K562 (cell line): ENCODE data around the gene TAF15. TPM values are rescaled to one million over a fixed set of nuclear protein-coding genes. Genes with fewer than 3 reads are reported as not detected.

Source experiments
- DNMT1 ChIP-seq: fragments of 450-650 bp; IDR thresholded peaks from 2 replicates; pipeline ENCODE4 v1.6.1; 2016; ENCODE audit warnings: antibody characterized with exemption, mild to moderate bottlenecking
- KLF10 ChIP-seq: fragments of 250-450 bp; sonication (Bioruptor Pico); IDR thresholded peaks from 2 replicates; pipeline ENCODE4 v1.6.1; 2021; ENCODE audit warnings: matching md5 sums
- NR4A1 ChIP-seq, 2 experiments: fragments of 250-450 bp in 1 of 2; fragments of 450-650 bp in 1 of 2; sonication (Bioruptor Pico) in 1 of 2; IDR thresholded peaks; 2 replicates each; pipeline versions ENCODE4 v1.4.0 to v1.6.1; 2016 to 2020; ENCODE audit warnings: mild to moderate bottlenecking in 2 of 2, missing compliant biosample characterization in 1 of 2, missing genetic modification characterization in 1 of 2, moderate library complexity in 1 of 2
- PTRF ChIP-seq: fragments of 450-650 bp; IDR thresholded peaks from 2 replicates; pipeline ENCODE4 v1.6.1; 2016; ENCODE audit warnings: mild to moderate bottlenecking, missing genetic modification characterization, missing compliant biosample characterization
- RAD21 ChIP-seq, 2 experiments: fragments of 250-450 bp in 1 of 2; fragments of 450-650 bp in 1 of 2; sonication (Bioruptor Pico) in 1 of 2; formaldehyde crosslinking in 1 of 2; IDR thresholded peaks in 1 of 2; conservative IDR thresholded peaks in 1 of 2; 2 replicates each; pipeline versions ENCODE4 v1.4.0 to v1.8.0; 2020 to 2022; ENCODE audit warnings: mild to moderate bottlenecking in 2 of 2, moderate library complexity in 1 of 2
- SMAD2 ChIP-seq: fragments of 150-350 bp; IDR thresholded peaks from 2 replicates; pipeline ENCODE4 v1.6.1; 2014; ENCODE audit warnings: low read depth, mild to moderate bottlenecking, low read length
- SMARCA5 ChIP-seq: fragments of 450-650 bp; IDR thresholded peaks from 2 replicates; pipeline ENCODE4 v1.6.1; 2016
- TAF7 ChIP-seq: fragments of 450-650 bp; IDR thresholded peaks from 2 replicates; pipeline ENCODE4 v1.6.1; 2016; ENCODE audit warnings: missing genetic modification characterization, missing compliant biosample characterization
- ZBTB12 ChIP-seq: fragments of 250-450 bp; sonication (Bioruptor Pico); IDR thresholded peaks from 2 replicates; pipeline ENCODE4 v1.4.0; 2020
- ZNF444 ChIP-seq: fragments of 250-450 bp; sonication (Bioruptor Pico); IDR thresholded peaks from 2 replicates; pipeline ENCODE4 v1.4.0; 2020; ENCODE audit warnings: mild to moderate bottlenecking, moderate library complexity
- ZNF589 ChIP-seq: fragments of 200-800 bp; sonication (Bioruptor generic); IDR thresholded peaks from 2 replicates; pipeline ENCODE4 v1.6.1; 2016; ENCODE audit warnings: low read depth, missing genetic modification characterization, missing compliant biosample characterization
- ZZZ3 ChIP-seq: fragments of 450-650 bp; IDR thresholded peaks from 2 replicates; pipeline ENCODE4 v1.6.1; 2016; ENCODE audit warnings: antibody characterized with exemption, mild to moderate bottlenecking, moderate library complexity
- polyA plus RNA-seq, 8 experiments: library from polyadenylated mRNA; depleted of rRNA in 4 of 8; stranded (reverse) in 5 of 8; unstranded in 3 of 8; fragments of >200 nt; fragmentation: Nextera tagmentation in 2 of 8; fragmentation: Illumina TruSeq in 1 of 8; extraction: Ambion mirVana in 2 of 8; extraction: Trizol in 1 of 8; gene quantifications; 2 replicates each; pipeline versions ENCODE4 v1.2.1 to v1.2.3, GENCODE V29; 2011 to 2014; ENCODE audit warnings: inconsistent platforms in 1 of 8, missing spikeins in 1 of 8
- total RNA-seq, 7 experiments: library from RNA; depleted of rRNA in 6 of 7; stranded (reverse); fragments of >200 nt in 6 of 7; fragmentation: Illumina TruSeq in 2 of 7; extraction: Trizol in 2 of 7; gene quantifications; 2 replicates each; pipeline versions ENCODE4 v1.2.1 to v1.2.3, GENCODE V29; 2011 to 2021; ENCODE audit warnings: low replicate concordance in 1 of 7
- TF ChIP-seq, protein P1 (sequence below): sonication (generic); formaldehyde crosslinking; IDR thresholded peaks from 2 replicates; pipeline ENCODE4 v1.5.0; 2020; ENCODE audit warnings: missing genetic modification reagents
- TF ChIP-seq, protein P2 (sequence below): fragments of 450-650 bp; IDR thresholded peaks from 2 replicates; pipeline ENCODE4 v1.6.1; 2014; ENCODE audit warnings: low read depth, mild to moderate bottlenecking, moderate library complexity, borderline replicate concordance
- TF ChIP-seq, protein P3 (sequence below), 3 experiments: IDR thresholded peaks in 2 of 3; conservative IDR thresholded peaks in 1 of 3; 2 replicates each; pipeline ENCODE4 v1.5.1; 2011 to 2012; ENCODE audit warnings: low read length in 3 of 3, mild to moderate bottlenecking in 3 of 3, control low read depth in 2 of 3, improper control_type of control experiment in 1 of 3, inconsistent platforms in 1 of 3, low read depth in 1 of 3, mixed read lengths in 1 of 3, moderate library complexity in 1 of 3; ENCODE audit not compliant: insufficient read depth in 2 of 3

The TAF15 gene
- total and polyA plus RNA-seq, 9 of the 15 experiments (the other 6 are each of a cell fraction or from before 2014, with no cell fraction given): 4.1 to 272 (median 56.8) TPM

GRCh38 chr17:35808962-35809854 lies at the start of gene TAF15 (continued):
- no peak for TF ChIP-seq ZNF589 (CRISPR knock-in tag)
- TF ChIP-seq KLF10 (CRISPR knock-in tag): no peak
- TF ChIP-seq, protein P1, sequence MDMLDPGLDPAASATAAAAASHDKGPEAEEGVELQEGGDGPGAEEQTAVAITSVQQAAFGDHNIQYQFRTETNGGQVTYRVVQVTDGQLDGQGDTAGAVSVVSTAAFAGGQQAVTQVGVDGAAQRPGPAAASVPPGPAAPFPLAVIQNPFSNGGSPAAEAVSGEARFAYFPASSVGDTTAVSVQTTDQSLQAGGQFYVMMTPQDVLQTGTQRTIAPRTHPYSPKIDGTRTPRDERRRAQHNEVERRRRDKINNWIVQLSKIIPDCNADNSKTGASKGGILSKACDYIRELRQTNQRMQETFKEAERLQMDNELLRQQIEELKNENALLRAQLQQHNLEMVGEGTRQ (CRISPR knock-in tag): no peak
- no peak for TF ChIP-seq NR4A1 (CRISPR knock-in tag; IDR thresholded peaks at IDR 0.05)
- TF ChIP-seq NR4A1 (tag; IDR thresholded peaks at IDR 0.05): no peak
- TF ChIP-seq ZNF444 (CRISPR knock-in tag): no peak
- TF ChIP-seq RAD21 (CRISPR knock-in tag; conservative IDR thresholded peaks at IDR 0.05 in 1 of 2, IDR thresholded peaks at IDR 0.05 in 1 of 2): peak; percentile 32 to 47; a peak in 3 of 4 replicates
- peak; percentile 95 for TF ChIP-seq TAF7 (tag)
- TF ChIP-seq, protein P2, sequence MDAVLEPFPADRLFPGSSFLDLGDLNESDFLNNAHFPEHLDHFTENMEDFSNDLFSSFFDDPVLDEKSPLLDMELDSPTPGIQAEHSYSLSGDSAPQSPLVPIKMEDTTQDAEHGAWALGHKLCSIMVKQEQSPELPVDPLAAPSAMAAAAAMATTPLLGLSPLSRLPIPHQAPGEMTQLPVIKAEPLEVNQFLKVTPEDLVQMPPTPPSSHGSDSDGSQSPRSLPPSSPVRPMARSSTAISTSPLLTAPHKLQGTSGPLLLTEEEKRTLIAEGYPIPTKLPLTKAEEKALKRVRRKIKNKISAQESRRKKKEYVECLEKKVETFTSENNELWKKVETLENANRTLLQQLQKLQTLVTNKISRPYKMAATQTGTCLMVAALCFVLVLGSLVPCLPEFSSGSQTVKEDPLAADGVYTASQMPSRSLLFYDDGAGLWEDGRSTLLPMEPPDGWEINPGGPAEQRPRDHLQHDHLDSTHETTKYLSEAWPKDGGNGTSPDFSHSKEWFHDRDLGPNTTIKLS: 0 out of 2 replicates have a peak, but pooled peaks have one; percentile 33
- 0 out of 2 replicates have a peak, but pooled peaks have one; percentile 11 for TF ChIP-seq SMARCA5
- TF ChIP-seq, protein P3, sequence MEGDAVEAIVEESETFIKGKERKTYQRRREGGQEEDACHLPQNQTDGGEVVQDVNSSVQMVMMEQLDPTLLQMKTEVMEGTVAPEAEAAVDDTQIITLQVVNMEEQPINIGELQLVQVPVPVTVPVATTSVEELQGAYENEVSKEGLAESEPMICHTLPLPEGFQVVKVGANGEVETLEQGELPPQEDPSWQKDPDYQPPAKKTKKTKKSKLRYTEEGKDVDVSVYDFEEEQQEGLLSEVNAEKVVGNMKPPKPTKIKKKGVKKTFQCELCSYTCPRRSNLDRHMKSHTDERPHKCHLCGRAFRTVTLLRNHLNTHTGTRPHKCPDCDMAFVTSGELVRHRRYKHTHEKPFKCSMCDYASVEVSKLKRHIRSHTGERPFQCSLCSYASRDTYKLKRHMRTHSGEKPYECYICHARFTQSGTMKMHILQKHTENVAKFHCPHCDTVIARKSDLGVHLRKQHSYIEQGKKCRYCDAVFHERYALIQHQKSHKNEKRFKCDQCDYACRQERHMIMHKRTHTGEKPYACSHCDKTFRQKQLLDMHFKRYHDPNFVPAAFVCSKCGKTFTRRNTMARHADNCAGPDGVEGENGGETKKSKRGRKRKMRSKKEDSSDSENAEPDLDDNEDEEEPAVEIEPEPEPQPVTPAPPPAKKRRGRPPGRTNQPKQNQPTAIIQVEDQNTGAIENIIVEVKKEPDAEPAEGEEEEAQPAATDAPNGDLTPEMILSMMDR (IDR thresholded peaks at IDR 0.05 in 2 of 3, conservative IDR thresholded peaks at IDR 0.05 in 1 of 3; ENCODE audit: insufficient read depth in 2 of 3, low read depth in 1 of 3, low read length in 3 of 3): peak; percentile 86 to 94 (median 89)
- no peak for TF ChIP-seq ZZZ3
- TF ChIP-seq SMAD2: no peak
- TF ChIP-seq PTRF (tag): no peak
- TF ChIP-seq ZBTB12: no peak
- TF ChIP-seq DNMT1: no peak
